GM23338 (cell line): ENCODE results near the gene CPNE4.

Source experiments
- CREB1 ChIP-seq: fragments of 250-450 bp; sonication (Bioruptor Pico); IDR thresholded peaks from 2 replicates; pipeline ENCODE4 v1.5.0; 2020; ENCODE audit warnings: low read depth, mild to moderate bottlenecking, moderate library complexity
- CTCF ChIP-seq, 2 experiments: fragments of 200-600 bp in 1 of 2; sonication (generic) in 1 of 2; conservative IDR thresholded peaks; 2 replicates each; pipeline versions ENCODE4 v1.5.1 to v1.6.1; 2016 to 2017; ENCODE audit warnings: antibody characterized with exemption in 2 of 2, low read depth in 2 of 2, mild to moderate bottlenecking in 2 of 2, moderate library complexity in 1 of 2
- ETS1 ChIP-seq: IDR thresholded peaks from 2 replicates; pipeline ENCODE4 v1.6.1; 2016; ENCODE audit warnings: antibody characterized with exemption
- EZH2 ChIP-seq: fragments of 200-600 bp; sonication (generic); IDR thresholded peaks from one replicate; pipeline ENCODE4 v1.8.0; 2017; ENCODE audit warnings: antibody characterized with exemption, mild to moderate bottlenecking, low read depth; ENCODE audit not compliant: unreplicated experiment
- EZH2phosphoT487 ChIP-seq: fragments of 200-600 bp; sonication (generic); IDR thresholded peaks from one replicate; pipeline ENCODE4 v1.8.1; 2018; ENCODE audit warnings: antibody characterized with exemption; ENCODE audit not compliant: unreplicated experiment
- JUNB ChIP-seq: IDR thresholded peaks from one replicate; pipeline ENCODE4 v1.6.1; 2016; ENCODE audit warnings: antibody characterized with exemption; ENCODE audit not compliant: unreplicated experiment
- NANOG ChIP-seq: IDR thresholded peaks from 2 replicates; pipeline ENCODE4 v1.6.1; 2016; ENCODE audit warnings: antibody characterized with exemption, borderline replicate concordance
- POLR2AphosphoS5 ChIP-seq: IDR thresholded peaks from 2 replicates; pipeline ENCODE4 v1.6.1; 2016; ENCODE audit warnings: antibody characterized with exemption, low read depth
- REST ChIP-seq: IDR thresholded peaks from one replicate; pipeline ENCODE4 v1.6.1; 2018; ENCODE audit warnings: antibody characterized with exemption; ENCODE audit not compliant: unreplicated experiment
- STAT1 ChIP-seq: IDR thresholded peaks from one replicate; pipeline ENCODE4 v1.6.1; 2016; ENCODE audit warnings: antibody characterized with exemption; ENCODE audit not compliant: unreplicated experiment
- ZNF114 ChIP-seq: fragments of 250-450 bp; sonication (Bioruptor Pico); IDR thresholded peaks from 2 replicates; pipeline ENCODE4 v1.5.0; 2020; ENCODE audit warnings: mild to moderate bottlenecking, moderate library complexity
- ZNF331 ChIP-seq: fragments of 250-450 bp; sonication (Bioruptor Pico); IDR thresholded peaks from 2 replicates; pipeline ENCODE4 v1.5.0; 2020; ENCODE audit warnings: low read depth, mild to moderate bottlenecking, moderate library complexity
- ZNF462 ChIP-seq: fragments of 250-450 bp; sonication (Bioruptor Pico); IDR thresholded peaks from 2 replicates; pipeline ENCODE4 v1.5.0; 2020; ENCODE audit warnings: mild to moderate bottlenecking, moderate library complexity

- TF ChIP-seq EZH2 (no peak), ZNF114 (CRISPR knock-in tag) (no peak), CTCF (conservative IDR thresholded peaks at IDR 0.05; ENCODE audit: low read depth in 2 of 2) (no peak), ZNF331 (no peak), POLR2AphosphoS5 (no peak), REST (no peak), CREB1 (CRISPR knock-in tag) (no peak), EZH2phosphoT487 (no peak), JUNB (no peak), STAT1 (no peak), ETS1 (no peak), ZNF462 (no peak), NANOG (0 out of 2 replicates have a peak, but pooled peaks have one; percentile 39)
These were observed 36.2 kb upstream of the CPNE4 start for GRCh38 chr3:132071043-132071442.
